PC-3 (cell line): ENCODE results near the gene HOXB9.

Experiments used
- CTCF ChIP-seq: fragments of 300-600 bp; sonication (generic); conservative IDR thresholded peaks from 2 replicates; pipeline ENCODE4 v1.5.1; 2017; ENCODE audit warnings: antibody characterized with exemption, low read depth, mild to moderate bottlenecking, low read length
- EZH2 ChIP-seq: fragments of 300-600 bp; sonication (generic); IDR thresholded peaks from one replicate; pipeline ENCODE4 v1.6.1; 2017; ENCODE audit warnings: antibody characterized with exemption, mild to moderate bottlenecking, low read length; ENCODE audit not compliant: unreplicated experiment

DNA sequence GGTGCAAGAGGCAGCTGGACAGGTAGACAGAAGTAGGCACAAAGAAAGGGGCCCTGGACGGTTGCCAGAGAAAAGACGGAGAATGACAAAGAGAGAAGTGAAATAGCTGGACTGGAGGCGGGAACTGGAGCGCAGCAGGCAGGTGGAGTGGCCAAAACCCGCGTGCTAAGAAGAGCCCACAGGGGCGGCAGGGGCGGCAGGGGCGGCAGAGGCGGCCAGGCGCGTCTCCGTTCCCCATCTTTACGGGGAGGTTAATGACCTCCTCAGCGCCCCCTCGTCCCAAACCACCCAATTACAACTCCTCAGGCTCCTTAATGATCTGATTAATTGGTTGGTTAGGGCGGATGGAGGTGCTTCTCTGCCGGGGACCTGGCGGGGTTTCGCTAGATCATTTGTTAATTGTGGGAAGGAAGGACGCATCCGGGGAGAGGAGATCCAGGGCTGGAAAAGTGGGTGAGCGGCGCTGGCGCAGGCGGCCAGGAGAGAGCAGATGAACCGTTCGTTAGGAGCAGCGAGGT, 15.4 kb upstream of the HOXB9 start:
- no peak for TF ChIP-seq CTCF
- no peak for TF ChIP-seq EZH2
